Measurements from ENCODE around the gene EPHA7. TPM values are rescaled to one million over a fixed set of nuclear protein-coding genes. Genes with fewer than 3 reads are reported as not detected.

The EPHA7 gene
- total RNA-seq, 3 donors from 2014 or later = 0.66 to 1.8 (median 0.80) TPM

DNA sequence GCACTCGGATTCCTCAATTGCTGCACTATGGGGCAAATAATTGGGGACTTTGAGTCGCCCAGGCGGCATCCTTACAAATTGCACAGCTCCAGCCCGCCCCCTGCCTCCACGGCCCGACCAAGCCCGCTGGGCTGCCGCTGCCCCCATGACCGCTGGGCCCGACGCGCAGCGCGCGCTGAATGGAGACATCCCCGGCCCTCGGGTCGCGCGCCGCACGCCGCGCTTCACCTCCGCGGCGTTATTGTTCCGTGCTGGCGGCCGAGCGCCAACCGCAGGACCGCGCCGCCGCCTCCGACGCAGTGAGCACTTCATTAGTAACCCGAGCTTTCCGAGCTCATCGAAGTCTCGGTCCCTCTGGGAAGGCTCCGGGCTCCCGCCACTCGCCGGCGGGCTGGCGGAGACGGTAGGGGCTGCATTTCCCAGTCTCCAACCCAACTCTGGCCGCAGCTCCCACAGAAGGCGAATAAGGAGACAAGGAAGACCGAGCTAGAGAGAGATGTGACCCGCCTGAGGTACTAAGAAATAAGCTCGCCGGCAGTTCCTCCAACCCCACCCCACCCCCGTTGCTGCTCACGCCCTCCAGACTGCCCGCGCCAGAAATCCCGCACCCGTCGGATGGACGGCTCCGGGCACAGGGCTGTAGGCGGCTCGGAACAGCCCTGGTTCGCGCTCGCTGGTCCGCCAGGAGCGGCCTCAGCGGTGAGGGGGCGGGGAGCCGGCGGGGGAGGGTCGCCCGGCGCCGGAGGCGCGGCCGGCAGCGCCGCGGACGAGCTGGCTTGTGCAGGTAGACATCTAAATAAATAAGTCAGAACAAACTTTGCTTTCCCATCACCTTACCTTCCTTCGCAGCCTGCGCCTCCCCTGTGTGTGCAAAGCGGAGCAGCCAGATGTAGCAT, 703 bp downstream of the EPHA7 start:
- no peak overlapping the region for H3K27ac ChIP-seq
- peaks cover 3 to 77% of the 10 kb centered on the region in 2 donors for H3K27me3 ChIP-seq
- TF ChIP-seq POLR2A (IDR thresholded peaks at IDR 0.05) (no peak), POLR2AphosphoS5 (IDR thresholded peaks at IDR 0.05) (no peak)
- TF ChIP-seq, protein P1, sequence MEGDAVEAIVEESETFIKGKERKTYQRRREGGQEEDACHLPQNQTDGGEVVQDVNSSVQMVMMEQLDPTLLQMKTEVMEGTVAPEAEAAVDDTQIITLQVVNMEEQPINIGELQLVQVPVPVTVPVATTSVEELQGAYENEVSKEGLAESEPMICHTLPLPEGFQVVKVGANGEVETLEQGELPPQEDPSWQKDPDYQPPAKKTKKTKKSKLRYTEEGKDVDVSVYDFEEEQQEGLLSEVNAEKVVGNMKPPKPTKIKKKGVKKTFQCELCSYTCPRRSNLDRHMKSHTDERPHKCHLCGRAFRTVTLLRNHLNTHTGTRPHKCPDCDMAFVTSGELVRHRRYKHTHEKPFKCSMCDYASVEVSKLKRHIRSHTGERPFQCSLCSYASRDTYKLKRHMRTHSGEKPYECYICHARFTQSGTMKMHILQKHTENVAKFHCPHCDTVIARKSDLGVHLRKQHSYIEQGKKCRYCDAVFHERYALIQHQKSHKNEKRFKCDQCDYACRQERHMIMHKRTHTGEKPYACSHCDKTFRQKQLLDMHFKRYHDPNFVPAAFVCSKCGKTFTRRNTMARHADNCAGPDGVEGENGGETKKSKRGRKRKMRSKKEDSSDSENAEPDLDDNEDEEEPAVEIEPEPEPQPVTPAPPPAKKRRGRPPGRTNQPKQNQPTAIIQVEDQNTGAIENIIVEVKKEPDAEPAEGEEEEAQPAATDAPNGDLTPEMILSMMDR (IDR thresholded peaks at IDR 0.05) = no peak
- H3K9me3 ChIP-seq = no peaks in the 10 kb centered on the region
- no peaks in the 10 kb centered on the region for H3K36me3 ChIP-seq
- intact Hi-C loops (cut with DNase I; ENCODE audit: low total_unique reads) = no loop called here
- peaks cover 0 to 8% of the 10 kb centered on the region in 2 donors for H3K4me1 ChIP-seq
- peak in 1 of 2 donors; percentile 52 for DNase-seq (ENCODE audit: low spot score in 2 of 2)
- peak overlapping the region; percentile 43 to 70 (median 54) for H3K4me3 ChIP-seq

- peak overlapping the region; percentile 43 to 70 (median 54) for H3K4me3 ChIP-seq
- no peaks in the 10 kb centered on the region for H3K36me3 ChIP-seq
- no peak overlapping the region for H3K27ac ChIP-seq
- intact Hi-C loops (cut with DNase I; ENCODE audit: low total_unique reads) = no loop called here
- peaks cover 3 to 84% of the 10 kb centered on the region in 2 donors for H3K27me3 ChIP-seq
- H3K9me3 ChIP-seq = no peaks in the 10 kb centered on the region
- no peak for DNase-seq (ENCODE audit: low spot score in 2 of 2)
- H3K4me1 ChIP-seq = peaks cover 0 to 8% of the 10 kb centered on the region in 2 donors
- no peak for TF ChIP-seq POLR2AphosphoS5 (IDR thresholded peaks at IDR 0.05)
Observed at GRCh38 chr6:93418033-93418407, 1.3 kb downstream of the EPHA7 start.

DNA sequence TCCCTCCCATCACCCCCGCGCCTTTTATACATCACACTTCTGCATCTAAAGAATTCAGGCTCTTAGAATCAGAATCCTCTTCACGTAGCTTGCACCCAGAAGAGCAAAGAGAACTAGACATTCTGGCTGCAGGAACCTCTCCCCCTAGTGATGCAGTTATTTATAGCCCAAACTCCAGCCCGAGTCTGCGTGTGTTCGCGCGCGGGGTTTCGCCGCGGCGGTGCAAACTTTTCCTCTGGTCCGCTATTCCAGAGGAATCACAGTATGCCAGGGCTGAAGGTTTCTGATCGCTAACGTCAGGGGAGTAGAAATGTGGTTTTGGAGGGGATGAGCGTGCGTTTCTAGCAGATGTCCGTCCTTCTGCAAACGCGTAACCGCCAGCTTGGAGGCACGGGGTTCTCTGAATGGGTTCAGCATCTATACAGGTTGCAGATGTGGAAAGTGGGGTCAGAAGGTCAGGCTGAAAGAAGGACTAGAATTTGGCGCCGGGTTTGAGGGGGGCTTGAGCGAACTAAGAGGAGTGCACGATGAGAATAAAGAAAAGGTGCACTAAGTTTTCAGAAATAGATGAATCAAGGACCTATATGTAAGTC, 1.8 kb downstream of the EPHA7 start:
- H3K9me3 ChIP-seq = no peaks in the 10 kb centered on the region
- no peak overlapping the region for H3K27ac ChIP-seq
- DNase-seq (ENCODE audit: low spot score in 2 of 2) = no peak
- H3K27me3 ChIP-seq = peaks cover 3 to 83% of the 10 kb centered on the region in 2 donors
- peak overlapping the region; percentile 43 to 70 (median 54) for H3K4me3 ChIP-seq
- intact Hi-C loops (cut with DNase I; ENCODE audit: low total_unique reads) = no loop called here
- peaks cover 0 to 8% of the 10 kb centered on the region in 2 donors for H3K4me1 ChIP-seq
- TF ChIP-seq POLR2AphosphoS5 (IDR thresholded peaks at IDR 0.05) (no peak), POLR2A (IDR thresholded peaks at IDR 0.05) (no peak)
- TF ChIP-seq, protein P1 (IDR thresholded peaks at IDR 0.05) = no peak
- H3K36me3 ChIP-seq = no peaks in the 10 kb centered on the region

DNA sequence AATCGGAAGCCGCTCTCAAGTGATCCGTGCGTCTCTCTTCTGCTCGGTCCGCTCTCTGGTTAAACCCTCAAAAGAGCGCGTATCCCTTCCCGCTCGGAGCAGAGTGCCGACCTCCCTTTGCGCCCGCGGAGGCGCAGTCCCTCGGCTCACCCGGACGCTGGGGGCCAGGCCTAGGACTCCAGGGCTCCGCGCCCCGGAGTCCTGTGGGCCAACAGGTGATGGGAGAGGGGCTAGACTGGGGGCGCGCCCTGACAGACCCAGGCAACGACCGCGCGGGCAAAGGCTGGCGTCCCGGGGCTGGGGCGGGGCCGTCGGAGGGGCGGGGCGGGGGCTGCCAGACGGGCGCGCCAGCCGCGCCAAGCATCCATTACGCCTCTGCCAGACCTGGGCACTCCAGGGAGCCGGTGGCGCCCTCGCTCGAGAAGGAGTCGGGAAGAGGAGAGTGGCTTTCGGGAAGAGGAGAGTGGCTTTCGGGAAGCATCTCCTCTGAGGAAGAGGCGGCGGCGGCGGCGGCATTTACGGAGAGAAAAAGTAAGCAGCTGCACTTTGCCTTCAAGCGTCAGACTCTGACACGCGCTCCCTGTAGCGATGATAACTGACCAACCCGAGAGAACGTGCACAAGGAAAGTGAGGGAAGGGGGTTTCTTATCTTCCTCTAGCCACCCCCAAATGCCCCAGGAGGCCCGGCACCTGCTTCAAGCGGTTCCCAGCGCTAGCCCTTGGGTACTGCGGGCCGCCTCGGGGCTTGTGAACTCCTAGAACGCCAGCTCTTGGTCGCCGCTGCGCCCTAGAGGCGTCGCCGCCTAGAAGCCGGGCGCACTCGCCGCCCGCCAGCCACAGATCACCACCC, 2.6 kb downstream of the EPHA7 start:
- peaks cover 3 to 82% of the 10 kb centered on the region in 2 donors for H3K27me3 ChIP-seq
- intact Hi-C loops (cut with DNase I; ENCODE audit: low total_unique reads) = no loop called here
- no peaks in the 10 kb centered on the region for H3K9me3 ChIP-seq
- peak in 1 of 2 donors; percentile 52 for DNase-seq (ENCODE audit: low spot score in 2 of 2)
- no peak overlapping the region for H3K27ac ChIP-seq
- no peaks in the 10 kb centered on the region for H3K36me3 ChIP-seq
- H3K4me1 ChIP-seq = peaks cover 0 to 8% of the 10 kb centered on the region in 2 donors
- peak overlapping the region; percentile 43 to 70 (median 54) for H3K4me3 ChIP-seq
- TF ChIP-seq POLR2A (IDR thresholded peaks at IDR 0.05) = no peak
- TF ChIP-seq, protein P1 (IDR thresholded peaks at IDR 0.05) = no peak
- TF ChIP-seq POLR2AphosphoS5 (IDR thresholded peaks at IDR 0.05) = no peak

DNA sequence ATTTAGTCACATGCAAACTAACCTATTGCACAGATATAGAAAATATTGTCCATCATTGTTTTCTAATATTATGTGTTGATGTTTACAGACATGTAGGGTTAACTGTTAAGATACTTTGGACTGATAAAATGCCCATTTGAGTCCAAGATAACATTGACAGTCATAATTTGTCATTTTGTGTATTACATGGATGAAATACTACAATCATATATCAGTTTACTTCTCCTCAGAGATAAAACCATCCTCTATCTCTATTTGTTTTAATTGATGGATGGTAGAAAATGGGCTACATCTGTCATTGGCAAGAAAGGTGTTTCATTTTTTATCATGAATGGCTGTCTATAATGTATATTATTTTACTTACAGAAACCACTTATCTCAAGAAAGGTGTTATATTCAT, 6.2 kb downstream of the EPHA7 start:
- no peak for DNase-seq (ENCODE audit: low spot score in 2 of 2)
- Histone ChIP-seq H3K27me3 (peaks cover 3 to 64% of the 10 kb centered on the region in 2 donors), H3K9me3 (no peaks in the 10 kb centered on the region), H3K36me3 (no peaks in the 10 kb centered on the region), H3K27ac (no peak overlapping the region), H3K4me3 (no peak overlapping the region), H3K4me1 (peaks cover 0 to under 1% of the 10 kb centered on the region in 2 donors)
- intact Hi-C loops (cut with DNase I; ENCODE audit: low total_unique reads) = no loop called here
- TF ChIP-seq, protein P1 (IDR thresholded peaks at IDR 0.05) = no peak
- no peak for TF ChIP-seq POLR2AphosphoS5 (IDR thresholded peaks at IDR 0.05)
- no peak for TF ChIP-seq POLR2A (IDR thresholded peaks at IDR 0.05)

All from breast epithelium (tissue), 4 donors.